Measurements from ENCODE around the gene VAMP2. TPM values are rescaled to one million over a fixed set of nuclear protein-coding genes. Genes with fewer than 3 reads are reported as not detected.

The VAMP2 gene, protein sequence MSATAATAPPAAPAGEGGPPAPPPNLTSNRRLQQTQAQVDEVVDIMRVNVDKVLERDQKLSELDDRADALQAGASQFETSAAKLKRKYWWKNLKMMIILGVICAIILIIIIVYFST
- total RNA-seq: 10 to 100 TPM; 43.5 to 58.9 (median 49.3) TPM

DNA sequence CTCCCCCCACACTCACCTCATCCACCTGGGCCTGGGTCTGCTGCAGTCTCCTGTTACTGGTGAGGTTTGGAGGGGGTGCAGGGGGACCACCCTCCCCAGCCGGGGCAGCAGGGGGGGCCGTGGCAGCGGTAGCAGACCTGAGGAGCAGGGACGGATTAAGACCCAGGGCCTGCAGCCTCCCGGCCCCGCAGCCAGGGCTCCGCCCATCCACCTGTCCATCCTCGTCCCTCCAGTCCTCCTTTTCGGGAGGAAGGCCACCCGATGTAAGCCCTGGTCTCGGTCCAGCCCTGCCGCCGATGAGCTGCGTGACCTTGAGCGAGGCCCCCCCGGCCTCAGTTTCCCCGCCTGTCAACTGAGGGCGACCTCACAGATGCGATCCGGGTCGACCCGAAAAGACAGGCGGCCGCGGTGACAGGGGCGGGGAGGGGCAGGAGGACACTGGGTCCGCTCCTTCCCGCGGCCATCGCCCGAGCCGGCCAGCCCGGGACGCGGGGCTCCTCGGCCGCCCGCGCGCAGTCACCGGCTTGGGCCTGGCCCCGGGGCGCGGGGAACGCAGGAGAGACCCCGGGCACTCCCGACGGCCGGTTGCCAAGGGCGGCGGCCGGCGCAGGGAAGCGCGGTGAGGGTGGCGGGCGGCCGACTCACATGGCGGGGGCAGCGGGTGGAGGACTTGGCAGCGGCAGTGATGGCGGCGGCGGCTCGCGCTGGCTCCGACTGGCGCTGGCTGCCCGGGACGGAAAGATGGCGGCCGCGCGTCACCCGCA is at the start of gene VAMP2:
VAMP2 (minus strand) TSS at position 716 of the 764 bp plus-strand sequence; CDS start at position 647, 69 bp downstream.
- peak in 1 of 2 donors; percentile 58 for TF ChIP-seq POLR2A (IDR thresholded peaks at IDR 0.05)
- TF ChIP-seq, protein P1, sequence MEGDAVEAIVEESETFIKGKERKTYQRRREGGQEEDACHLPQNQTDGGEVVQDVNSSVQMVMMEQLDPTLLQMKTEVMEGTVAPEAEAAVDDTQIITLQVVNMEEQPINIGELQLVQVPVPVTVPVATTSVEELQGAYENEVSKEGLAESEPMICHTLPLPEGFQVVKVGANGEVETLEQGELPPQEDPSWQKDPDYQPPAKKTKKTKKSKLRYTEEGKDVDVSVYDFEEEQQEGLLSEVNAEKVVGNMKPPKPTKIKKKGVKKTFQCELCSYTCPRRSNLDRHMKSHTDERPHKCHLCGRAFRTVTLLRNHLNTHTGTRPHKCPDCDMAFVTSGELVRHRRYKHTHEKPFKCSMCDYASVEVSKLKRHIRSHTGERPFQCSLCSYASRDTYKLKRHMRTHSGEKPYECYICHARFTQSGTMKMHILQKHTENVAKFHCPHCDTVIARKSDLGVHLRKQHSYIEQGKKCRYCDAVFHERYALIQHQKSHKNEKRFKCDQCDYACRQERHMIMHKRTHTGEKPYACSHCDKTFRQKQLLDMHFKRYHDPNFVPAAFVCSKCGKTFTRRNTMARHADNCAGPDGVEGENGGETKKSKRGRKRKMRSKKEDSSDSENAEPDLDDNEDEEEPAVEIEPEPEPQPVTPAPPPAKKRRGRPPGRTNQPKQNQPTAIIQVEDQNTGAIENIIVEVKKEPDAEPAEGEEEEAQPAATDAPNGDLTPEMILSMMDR (IDR thresholded peaks at IDR 0.05): no peak
- H3K4me3 ChIP-seq (ENCODE audit: low read depth, poor library complexity, severe bottlenecking): peak within 1 kb of the TSS; percentile 85
- peak; percentile 78 to 97 for DNase-seq (ENCODE audit: low spot score in 2 of 2)
- 0% methylated on average over 6 to 42 of the region's 75 CpGs for WGBS, 2 donors
- intact Hi-C loops (cut with DNase I; ENCODE audit: low total_unique reads): no loop called here

DNA sequence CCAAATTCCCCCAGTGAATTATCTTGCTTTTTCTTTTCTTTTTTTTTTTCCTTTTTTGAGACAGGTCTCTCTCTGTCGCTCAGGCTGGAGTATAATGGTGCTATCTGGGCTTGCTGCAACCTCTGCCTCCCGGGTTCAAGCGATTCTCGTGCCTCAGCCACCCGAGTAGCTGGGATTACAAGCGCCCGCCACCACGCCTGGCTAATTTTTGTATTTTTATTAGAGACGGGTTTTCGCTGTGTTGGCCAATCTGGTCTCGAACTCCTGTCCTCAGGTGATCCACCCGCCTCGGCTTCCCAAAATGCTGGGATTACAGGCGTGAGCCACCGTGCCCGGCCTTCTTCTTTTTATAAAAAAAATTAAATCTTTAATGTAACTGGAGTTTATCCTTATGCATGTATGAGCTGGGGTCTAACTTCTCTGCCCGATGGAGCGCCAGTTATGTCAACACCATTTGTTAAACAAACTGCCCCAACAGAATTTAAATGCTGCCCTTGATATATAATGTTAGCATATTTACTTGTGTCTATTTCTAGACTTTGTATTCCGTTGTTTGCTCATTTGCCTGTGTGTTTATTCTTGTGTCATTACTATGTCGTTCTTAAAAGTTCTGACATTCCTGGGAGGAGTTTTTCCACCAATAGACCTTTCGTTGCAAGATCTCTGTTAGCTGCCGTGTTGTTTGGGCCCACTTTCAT is 48.2 kb upstream of the VAMP2 start:
- DNase-seq (ENCODE audit: low spot score in 2 of 2): no peak
- H3K4me3 ChIP-seq (ENCODE audit: low read depth, poor library complexity, severe bottlenecking): peak overlapping the region; percentile 25
- TF ChIP-seq, protein P1 (IDR thresholded peaks at IDR 0.05): no peak
- TF ChIP-seq POLR2A (IDR thresholded peaks at IDR 0.05): no peak
- WGBS, 2 donors: 16 to 17% methylated on average over 22 of the region's 22 CpGs
- intact Hi-C loops (cut with DNase I; ENCODE audit: low total_unique reads): no loop called here

DNA sequence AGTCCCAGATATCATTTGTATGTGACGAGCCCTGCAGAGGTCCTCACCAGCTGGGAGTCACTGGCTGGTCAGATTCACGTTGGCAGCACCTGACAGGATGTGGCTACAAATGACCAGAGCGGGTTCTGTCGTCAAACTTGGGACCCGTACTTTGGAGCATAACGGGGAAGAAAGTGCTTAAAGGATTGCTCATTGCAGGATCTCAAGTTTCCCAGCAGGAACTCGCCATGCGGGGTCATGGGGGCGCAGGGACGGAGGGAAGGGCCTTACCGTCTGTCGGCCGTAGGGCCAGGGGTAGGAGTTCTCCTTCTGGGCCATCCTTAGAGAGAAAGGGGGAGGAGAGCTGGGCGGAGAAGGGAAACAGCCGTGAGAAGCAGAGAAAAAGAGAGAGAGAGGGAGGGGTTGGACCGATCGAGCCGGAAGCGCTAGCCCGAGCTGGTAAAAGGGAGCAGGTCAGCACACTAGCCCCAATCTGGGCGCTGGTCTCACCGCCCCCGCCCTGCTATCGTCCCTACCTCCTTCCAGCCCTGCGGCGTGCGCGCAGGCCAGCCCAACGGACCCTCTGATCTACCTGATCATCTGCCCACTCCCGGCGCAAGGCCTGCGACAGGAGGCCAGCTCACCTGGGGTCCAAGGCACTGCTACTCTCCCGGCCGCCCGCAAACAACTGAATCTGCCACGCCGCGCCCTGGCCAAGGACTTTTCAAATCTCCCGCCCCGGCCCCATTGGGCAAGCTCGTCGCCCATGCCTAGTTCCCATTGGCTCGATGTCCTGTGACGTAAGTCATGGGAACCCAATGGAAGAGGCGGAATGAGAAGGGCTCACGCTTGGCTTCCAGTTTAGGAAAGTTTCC is 47.4 kb upstream of the VAMP2 start, which contains the start of gene AURKB:
AURKB (minus strand) TSS at position 669 of the 854 bp plus-strand sequence; CDS start at position 318, 351 bp downstream.
- TF ChIP-seq POLR2A (IDR thresholded peaks at IDR 0.05): no peak
- TF ChIP-seq, protein P1 (IDR thresholded peaks at IDR 0.05): no peak
- WGBS, 2 donors: 3% methylated on average over 46 of the region's 46 CpGs
- intact Hi-C loops (cut with DNase I; ENCODE audit: low total_unique reads): no loop called here
- DNase-seq (ENCODE audit: low spot score in 2 of 2): peak; percentile 96 to 98
- peak within 1 kb of the TSS; percentile 25 for H3K4me3 ChIP-seq (ENCODE audit: low read depth, poor library complexity, severe bottlenecking)

DNA sequence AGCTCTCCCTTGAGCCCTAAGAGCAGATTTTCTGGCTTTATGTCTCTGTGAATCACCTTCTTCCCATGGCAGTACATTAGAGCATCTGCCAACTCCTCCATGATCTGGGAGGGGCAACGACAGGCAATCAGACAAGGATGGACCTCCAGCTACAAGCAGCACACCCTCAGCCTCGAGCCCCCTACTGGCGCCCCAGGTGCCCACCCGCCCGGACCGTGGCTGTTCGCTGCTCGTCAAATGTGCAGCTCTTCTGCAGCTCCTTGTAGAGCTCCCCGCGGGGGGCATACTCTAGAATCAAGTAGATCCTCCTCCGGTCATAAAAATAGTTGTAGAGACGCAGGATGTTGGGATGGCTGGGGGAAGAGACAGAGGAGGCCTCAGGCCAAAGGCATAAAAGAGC is 43.8 kb upstream of the VAMP2 start:
- no peak for TF ChIP-seq POLR2A (IDR thresholded peaks at IDR 0.05)
- TF ChIP-seq, protein P1 (IDR thresholded peaks at IDR 0.05): no peak
- H3K4me3 ChIP-seq (ENCODE audit: low read depth, poor library complexity, severe bottlenecking): no peak overlapping the region
- no peak for DNase-seq (ENCODE audit: low spot score in 2 of 2)
- 87 to 88% methylated on average over 12 of the region's 12 CpGs for WGBS, 2 donors
- intact Hi-C loops (cut with DNase I; ENCODE audit: low total_unique reads): no loop called here

DNA sequence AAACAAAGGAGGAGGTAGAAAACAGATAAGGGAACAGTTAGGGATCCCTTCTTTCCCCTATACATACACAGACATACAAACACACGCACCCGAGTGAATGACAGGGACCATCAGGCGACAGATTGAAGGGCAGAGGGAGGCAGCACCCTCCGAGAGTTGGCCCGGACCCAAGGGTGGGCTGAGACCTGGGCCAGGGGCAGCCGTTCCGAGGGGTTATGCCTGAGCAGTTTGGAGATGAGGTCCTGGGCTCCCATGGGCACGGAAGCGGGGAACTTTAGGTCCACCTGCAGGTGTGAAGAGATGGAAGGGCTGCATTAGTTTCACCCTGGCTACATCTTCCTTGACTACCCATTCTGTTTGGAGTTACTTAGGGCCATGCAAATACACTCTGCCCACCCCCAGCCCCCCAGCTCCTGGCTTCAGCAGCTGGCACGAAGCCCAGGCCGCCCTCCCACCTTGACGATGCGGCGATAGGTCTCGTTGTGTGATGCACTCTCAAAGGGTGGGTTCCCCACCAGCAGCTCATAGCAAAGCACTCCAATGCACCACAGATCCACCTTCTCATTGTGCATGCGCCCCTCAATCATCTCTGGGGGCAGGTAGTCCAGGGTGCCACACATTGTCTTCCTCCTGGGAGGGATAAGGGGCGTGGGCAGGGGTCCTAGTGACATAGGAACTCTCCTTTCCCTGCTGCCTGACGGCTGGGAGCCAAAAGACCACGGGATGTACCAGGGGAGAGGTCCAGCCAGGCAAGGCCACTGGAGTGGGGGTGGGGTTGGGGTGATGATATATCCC is 42.2 kb upstream of the VAMP2 start:
- no peak for TF ChIP-seq POLR2A (IDR thresholded peaks at IDR 0.05)
- TF ChIP-seq, protein P1 (IDR thresholded peaks at IDR 0.05): no peak
- WGBS, 2 donors: 85 to 86% methylated on average over 19 of the region's 19 CpGs
- intact Hi-C loops (cut with DNase I; ENCODE audit: low total_unique reads): no loop called here
- DNase-seq (ENCODE audit: low spot score in 2 of 2): no peak
- H3K4me3 ChIP-seq (ENCODE audit: low read depth, poor library complexity, severe bottlenecking): no peak overlapping the region
